HL-60/S4 treated with retinoic acid at 250 ng/mL for 4 days and 3 days (cell line): Measurements from ENCODE around the gene KLF15.

Source experiments
- in situ Hi-C: fragments of 300-500 bp; cut with MboI; formaldehyde crosslinking; loops from 2 replicates; pipeline ENCODE4 v1.7.0; 2022; ENCODE audit warnings: low sequenced_read_pairs

Gene KLF15

DNA sequence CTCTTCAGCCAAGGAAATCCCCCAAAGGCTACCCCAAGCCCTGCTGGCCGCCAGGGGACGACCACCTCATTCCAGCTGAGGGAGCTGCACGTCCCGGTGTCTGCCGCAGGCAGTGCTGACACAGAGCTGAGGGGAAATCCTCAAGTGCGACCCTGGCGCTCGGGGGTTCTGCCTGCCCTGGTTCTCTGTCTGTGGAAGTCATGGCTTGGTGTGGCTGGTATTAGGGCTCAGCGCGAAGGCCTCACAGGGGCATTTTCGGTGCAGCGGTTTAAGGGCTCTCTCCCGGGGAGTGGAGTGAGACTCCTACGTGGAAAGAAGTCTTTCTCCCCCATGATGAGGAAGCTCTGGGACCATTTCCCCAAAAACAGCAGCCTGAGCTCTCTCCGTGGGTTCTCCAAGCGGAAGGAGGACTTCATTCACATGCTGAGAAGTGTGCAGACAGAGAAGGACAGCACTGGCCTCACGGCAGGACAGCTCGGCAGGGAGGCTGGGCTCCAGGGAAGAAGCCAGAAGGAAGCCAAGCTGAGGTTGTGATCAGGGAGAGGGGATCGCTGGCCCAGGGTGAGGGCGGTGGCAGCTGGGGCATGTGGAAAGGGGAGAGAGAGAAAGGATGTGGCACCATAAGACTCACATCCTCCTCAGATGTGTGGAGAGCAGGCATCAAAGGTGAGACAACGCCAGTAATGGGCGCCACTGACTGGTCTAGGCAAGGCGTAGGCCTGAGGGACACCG is 48.6 kb downstream of the KLF15 start:
- in situ Hi-C loops = no loop called here

GRCh38 chr3:126307591-126308393 is 49.4 kb downstream of the KLF15 start:
- in situ Hi-C loops = no loop called here

GRCh38 chr3:126306888-126307482 is 50.2 kb downstream of the KLF15 start:
- in situ Hi-C loops = no loop called here

DNA sequence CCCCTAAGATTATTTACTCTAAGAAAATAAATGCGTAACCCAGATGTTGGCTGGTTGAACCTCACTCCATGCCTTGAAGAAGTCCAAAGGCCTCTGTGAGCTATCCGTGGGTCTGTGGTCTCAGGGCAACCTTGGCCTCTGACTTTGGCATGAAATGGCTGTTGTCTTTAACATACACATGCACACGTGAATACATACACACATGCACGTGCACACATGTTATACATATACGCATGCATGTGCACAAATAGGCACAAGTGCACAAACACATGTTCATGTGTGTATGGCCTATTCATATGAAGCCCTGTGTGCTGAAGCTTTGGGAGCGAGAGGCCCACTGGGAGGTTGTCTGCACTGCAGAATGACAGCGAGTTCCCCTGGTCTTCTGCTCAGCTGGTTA is 50.8 kb downstream of the KLF15 start:
- in situ Hi-C loops = no loop called here

GRCh38 chr3:126305427-126305826 is 51.8 kb downstream of the KLF15 start:
- in situ Hi-C loops = no loop called here

DNA sequence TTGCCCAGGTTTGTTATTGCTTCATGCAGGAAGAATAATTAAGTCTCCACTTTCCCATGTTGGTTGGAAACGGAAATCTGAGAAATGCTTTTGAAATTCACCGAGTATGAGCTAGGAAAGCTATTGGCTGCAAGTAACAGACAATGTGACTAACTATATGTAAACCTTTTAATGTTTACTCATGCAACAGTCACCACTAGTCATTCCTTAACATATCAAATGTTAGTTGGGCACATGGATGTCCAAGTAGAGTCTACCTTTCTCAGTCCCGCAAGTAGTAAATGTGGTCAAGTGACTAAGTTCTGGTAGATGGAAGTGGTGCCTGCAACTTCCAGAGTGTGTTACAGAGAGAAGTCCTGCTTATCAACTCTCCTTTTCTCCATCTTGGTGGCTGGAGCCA is 52.5 kb downstream of the KLF15 start:
- in situ Hi-C loops = no loop called here

- in situ Hi-C loops = no loop called here
These were observed 52.9 kb downstream of the KLF15 start for GRCh38 chr3:126304291-126304690.

DNA sequence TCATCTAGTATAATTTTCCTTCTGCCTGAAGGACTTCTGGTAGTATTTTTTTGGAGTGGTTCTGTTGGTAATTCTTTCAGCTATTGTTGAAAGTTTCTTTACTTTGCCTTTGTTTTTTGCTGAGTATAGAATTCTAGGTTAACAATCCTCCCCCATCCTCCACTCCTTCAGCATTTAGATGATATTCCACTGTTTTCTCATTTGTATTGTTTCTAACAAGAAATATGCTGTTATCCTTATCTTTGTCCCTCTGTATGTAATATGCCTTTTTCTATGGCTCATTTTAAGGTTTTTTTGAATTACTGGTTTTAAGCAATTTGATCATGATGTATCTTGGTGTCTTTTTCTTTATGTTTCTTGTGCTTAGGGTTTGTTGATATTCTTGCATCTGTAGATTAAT is 53.9 kb downstream of the KLF15 start:
- in situ Hi-C loops = no loop called here

DNA sequence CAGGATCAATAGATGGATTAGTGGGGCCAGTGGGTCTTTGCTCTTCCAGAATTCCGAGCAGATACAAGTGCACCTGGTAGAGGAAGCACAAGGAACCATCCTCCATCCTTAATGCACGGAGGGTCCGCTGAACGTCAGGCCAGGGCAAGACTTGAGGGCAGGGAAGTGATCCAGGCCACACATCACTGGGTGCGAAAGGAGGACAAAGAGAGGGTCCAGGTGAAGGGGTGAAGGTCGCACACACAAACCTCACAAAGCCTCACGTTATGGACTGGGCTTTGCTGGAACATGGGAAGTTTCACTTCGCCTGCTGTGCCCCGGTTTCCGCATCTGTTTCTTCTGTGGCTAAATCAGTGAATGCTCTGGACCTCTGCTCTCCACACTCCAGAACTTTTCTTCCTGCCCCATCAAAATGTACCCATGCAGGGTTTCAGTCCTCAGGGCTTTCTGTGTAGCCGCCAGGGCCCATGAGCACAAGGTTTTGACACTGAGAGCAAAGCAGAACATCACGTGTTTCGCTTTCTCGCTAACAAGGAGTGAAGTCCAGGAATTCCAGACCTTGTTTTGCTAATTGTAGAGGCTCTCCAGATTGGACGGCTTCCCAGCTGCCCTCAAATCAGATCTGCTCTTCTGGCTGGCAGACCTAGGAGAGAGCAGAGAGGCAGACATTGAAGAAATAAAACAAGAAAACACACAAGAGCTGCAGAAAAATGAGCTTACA is 56.3 kb downstream of the KLF15 start:
- in situ Hi-C loops = no loop called here

DNA sequence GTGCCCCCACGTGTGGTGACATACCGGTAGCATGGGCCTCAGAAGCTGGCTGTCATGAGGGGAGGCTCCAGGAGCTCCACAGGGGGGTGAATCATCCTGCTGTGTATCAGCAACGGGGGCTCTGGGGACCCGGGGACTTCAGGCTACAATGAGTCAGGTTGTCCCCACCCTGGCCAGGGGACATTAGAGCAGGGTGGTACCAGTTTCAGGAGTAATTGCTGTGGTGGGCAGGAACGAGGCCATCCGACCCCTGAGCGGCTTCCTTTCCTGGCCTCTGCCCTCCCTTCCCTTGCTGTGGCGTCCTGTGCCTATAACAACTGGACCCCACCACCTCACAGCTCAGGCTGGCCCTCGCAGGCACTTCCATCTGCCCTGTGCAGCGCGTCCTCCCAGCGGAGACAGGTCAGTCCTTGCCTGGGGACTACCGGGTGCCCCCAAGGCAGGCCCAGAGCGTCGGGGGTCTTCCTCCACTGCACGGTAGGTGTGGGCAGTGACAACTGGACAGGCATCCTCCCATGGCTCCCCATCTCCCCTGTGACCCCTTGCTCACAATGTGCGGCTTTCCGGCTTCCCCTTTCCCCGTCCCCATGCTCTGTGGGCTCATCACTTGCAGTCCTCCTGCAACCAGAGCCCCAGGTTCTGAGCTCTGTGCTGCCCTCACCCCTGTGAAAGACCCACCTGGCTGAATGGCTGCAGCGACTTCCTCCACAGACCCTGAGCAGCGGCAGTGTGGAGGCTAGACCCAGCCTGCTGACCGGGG is 57.0 kb downstream of the KLF15 start:
- in situ Hi-C loops = no loop called here

- in situ Hi-C loops = no loop called here
These were observed 61.7 kb downstream of the KLF15 start for GRCh38 chr3:126295407-126295939.

DNA sequence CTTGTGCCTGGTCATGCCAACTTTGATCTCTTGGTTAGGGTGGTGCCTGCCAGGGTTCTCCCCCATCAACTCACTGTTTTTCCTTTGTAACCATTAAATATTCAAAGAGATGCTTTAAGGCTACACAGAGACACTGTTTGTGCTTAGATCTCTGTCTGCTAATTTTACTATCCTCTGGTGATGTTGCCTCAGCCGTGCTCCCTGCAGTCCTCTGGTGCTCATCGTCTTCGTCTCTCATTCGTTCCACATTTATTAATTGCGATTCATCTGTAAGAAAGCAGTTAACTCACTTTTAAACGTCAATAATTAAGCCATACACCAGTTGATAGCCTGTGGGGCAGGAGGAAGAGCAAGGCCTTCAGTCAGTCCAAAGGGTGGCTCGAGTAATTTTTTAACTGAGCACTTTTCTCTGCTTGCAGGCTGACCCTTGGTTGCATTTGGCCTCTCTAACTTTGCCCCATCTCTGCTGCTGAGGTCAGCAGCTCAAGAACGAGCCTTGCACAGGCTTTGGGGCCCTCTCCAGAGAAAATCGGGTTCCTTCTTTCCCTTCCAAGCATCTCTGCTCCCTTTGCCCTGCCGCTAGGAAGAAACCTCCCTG is 62.9 kb downstream of the KLF15 start:
- in situ Hi-C loops = no loop called here

DNA sequence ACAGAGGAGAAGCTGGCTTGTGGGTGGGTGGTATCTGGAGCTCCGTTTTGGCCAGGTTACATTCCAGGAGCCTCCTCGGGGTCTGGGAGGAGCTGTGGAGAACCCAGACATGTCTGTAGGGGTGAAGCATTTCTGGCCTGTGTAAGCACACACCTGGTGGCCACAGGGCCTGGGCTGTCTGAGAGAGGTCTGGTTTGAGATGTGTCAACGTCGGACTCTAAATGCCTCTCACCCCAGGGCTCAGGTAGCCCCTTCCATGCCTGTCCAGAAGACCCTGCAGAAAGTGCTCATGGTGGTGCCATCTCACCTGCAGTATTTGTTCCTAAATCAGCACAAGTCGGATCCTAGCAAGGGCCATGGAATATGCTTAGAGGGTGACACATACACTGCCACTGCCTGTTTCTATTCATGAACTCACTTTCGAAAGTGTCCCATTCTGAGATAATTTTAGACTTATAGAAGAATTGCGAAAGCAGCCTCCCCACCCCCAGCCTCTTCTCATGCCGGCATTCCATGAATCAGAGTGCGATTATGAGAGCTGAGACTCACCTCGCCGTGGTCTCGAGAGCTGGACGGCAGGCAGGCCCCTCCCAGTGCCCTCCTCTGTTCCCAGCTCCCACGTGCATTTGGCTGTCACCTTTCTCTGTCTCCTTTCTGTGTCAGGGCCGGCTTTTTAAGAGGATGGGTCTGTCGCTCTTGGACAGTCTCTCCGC is 63.7 kb downstream of the KLF15 start:
- in situ Hi-C loops = no loop called here
